IPS DF 4.7 (cell line): Measurements from ENCODE around the gene RBM47.
"Not testable (repeated sequence)": the region's sequence is repeated elsewhere in the genome, so short reads cannot be mapped to it uniquely, and the experiment has no call there.

Experiments used
- DNase-seq: peaks from one replicate; pipeline ENCODE4 v3.0.0-alpha.2; 2013; ENCODE audit warnings: low spot score; ENCODE audit errors: extremely low read depth

RBM47 gene

DNA sequence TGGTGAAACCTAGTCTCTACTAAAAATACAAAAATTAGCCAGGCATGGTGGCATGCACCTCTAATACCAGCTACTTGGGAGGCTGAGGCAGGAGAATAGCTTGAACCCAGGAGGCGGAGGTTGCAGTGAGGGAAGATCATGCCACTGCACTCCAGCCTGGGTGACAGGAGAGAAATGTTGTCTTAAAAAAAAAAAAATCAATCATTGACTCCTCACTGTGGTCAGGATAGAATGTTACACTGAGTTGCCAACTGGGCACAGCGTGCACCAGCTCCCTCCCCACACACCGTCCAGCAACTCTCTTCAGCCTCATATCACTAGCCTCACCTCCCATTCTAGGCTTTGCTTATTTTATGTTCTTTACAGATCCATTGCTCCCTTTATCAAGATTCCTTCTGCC, 215.0 kb downstream of the RBM47 start:
- DNase-seq, result no peak

DNA sequence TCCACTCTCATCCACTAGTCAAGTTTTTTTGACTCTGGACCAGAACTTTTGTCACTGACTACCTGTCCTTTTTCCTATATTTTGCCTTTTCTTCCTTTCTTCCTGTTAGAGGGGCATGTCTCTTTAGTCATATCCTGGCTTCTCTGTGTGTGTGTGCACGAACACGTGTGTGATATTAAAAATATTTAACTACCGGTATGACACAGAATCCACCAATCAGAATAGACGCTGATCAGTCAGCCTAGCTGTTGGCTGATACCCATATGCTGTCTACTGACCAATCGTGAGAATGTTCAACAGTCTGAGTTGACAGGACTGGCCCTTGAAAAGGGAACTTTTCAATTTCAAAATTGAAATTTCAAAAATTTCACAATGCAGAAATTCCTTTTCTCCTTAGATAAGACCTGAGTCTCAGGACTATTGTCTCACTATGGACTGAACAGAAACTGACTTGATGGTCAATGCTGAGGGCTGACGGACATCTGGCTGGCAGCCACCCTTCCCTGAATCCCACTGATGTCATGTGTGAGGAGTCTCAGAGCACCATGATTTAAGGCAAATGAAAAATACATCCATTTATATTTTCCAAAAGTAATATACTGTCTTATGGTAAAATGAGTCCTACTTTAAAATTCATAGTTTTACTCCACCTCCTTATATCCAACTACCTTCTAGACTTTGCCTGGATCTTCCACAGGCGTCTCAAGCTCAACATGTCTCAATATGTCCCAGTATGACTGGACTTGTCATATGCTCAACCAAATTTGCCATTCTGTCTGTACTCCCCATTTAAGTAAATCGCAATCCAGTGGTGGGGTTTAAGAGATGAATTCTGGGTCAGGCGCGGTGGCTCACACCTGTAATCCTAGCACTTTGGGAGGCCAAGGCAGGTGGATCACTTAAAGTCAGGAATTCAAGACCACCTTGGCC, 216.5 kb downstream of the RBM47 start:
- no peak for DNase-seq

DNA sequence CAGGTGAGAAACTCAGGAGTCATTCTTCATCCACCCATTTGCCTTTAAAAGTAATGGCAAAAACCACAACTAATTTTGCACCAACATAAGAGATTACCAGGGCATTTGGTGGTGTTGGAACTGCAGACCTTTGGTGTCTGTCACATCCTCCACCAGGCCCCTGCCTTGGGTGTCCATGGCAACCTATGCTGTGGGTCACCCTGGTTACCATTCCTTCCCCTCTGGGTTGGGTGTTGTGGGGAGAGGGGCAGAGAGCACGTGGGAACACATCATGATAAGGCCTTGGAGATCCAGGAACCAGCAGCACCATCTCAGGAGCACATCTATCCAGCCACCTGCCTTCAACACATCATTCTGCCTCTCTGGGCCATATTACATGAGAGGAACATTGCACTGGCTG, 217.3 kb downstream of the RBM47 start:
- DNase-seq, result no peak

DNA sequence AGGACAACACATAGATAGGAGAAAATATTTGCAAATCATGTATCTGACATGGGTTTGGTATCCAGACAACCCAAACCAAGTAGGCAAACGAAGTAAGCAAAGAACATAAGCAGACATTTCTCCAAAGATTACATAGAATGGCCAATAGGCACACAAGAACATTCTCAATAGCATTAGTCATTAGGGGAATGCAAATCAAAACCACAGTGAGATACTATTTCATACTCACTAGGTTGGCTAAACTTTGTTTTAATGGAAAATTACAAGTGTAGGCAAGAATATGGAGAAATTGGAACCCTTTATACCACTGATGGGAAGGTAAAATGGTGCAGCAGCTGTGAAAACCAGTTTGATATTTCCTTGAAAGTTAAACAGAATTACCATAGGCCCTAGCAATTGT, 219.8 kb downstream of the RBM47 start:
- no peak for DNase-seq

DNA sequence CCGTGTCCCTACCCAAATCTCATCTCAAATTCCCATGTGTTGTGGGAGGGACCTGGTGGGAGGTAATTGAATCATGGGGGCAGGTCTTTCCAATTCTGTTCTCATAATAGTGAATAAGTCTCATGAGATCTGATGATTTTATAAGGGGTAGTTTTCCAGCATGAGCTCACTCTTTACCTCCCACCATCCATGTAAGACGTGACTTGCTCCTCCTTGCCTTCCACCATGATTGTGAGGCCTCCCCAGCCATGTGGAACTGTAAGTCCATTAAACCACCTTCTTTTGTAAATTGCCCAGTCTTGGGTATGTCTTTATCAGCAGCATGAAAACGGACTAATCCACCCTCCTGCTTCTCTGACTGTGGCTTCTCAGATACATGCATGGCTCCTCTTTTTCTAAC, 222.2 kb downstream of the RBM47 start:
- DNase-seq, result not testable (repeated sequence)

DNA sequence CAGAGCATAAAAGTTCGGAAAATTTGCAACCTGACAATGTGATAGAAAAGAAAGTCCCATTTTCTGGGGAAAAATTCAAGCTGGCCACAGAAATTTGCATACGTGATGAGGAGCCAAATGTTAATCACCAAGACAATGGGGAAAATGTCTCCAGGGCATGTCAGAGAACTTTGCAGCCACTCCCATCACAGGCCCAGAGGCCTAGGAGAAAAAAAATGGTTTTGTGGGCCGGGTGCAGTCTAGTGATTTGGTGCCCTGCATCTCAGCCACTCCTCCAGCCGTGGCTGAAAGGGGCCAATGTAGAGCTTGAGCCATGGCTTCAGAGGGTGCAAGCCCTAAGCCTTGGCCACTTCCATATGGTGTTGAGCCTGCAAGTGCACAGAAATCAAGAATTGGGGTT, 223.3 kb downstream of the RBM47 start:
- no peak for DNase-seq

DNA sequence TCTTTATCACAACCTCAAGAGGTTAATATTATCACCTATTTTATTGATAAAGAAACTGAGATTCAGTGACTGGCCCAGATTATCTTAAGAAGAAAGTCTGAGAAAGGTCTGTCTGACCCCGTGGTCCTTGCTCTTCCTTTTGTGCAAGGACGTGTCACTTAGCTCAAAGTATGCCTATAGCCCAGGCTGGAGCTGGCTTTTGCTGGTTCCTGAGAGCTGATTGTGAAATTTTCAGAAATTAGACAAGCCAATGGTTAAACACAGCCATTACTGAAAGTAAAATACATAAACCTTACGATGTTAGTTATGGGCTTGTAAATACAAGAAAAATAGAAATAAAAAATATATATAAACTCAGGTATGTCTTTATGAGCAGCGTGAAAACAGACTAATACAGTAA, 224.5 kb downstream of the RBM47 start:
- no peak for DNase-seq

DNA sequence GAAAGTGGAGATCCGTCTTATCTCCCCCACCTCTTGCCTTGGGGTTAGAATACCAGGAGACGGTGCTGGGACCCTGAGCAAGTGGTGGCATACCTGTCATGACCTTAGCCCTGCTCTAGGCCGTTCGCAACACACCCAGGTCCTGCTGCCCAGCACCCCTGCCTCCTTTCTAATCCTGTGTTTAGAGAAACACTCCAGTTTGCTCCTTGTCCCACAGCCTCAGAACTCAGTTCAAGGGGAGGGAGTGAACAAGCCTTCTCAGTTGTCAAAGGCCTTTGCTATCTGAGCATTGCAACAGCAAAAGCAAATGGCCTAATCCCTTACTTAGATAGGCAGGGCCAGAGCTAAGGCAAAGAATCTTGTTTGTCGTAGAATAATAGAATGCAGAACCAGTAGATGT, 226.6 kb downstream of the RBM47 start:
- DNase-seq, result no peak

DNA sequence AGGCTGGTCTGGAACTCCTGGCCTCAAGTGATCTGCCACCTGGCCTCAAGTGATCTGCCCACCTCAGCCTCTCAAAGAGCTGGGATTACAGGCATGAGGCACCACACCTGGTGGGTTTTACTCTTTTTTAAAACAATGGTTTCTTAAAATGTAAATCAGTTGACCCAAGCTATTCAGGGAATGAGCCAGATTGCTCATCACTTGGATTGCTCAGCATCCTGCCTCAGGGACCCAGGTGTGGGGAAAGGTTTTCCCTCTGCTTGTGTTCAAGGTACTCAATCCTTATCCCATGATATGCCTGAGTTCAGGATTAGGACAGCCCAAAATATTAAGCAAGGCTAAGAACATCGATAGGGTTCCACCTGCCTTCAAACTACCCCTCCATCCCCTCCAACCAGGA, 227.1 kb downstream of the RBM47 start:
- DNase-seq, result no peak

DNA sequence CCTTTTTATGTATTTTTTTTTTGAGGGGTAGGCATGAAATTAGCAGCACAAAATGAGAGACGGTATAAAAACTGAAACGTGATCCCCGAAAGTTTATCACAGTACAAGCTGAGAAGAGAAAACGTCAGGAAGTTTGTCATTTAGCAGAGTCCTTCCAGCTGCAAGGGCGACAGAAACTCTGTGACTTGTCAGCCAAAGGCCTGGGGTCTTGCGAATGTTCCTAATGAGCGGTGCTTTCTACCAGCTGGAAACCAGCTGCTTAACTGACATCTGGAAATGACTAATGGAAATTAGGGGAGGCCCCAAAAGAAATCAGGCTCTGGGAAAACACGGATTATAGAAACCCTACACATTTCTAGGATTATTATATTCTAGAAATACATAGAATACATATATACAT, 228.0 kb downstream of the RBM47 start:
- no peak for DNase-seq

DNA sequence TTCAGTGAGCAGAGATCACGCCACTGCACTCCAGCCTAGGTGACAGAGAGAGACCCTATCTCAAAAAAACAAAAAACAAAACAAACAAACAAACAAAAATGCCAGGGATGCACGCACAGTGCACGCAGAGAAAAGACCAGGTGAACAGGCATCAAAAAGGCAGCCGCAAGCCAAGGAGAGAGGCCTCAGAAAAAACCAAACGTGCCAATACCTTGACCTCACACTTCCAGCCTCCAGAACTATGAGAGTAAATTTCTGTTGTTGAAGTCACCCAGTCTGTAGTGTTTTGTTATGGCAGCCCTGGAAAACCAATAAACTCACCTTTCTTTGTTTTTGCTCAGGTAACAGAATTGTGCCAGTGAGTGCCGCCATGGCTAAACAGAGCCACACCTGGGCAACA, 228.6 kb downstream of the RBM47 start:
- DNase-seq, result no peak

DNA sequence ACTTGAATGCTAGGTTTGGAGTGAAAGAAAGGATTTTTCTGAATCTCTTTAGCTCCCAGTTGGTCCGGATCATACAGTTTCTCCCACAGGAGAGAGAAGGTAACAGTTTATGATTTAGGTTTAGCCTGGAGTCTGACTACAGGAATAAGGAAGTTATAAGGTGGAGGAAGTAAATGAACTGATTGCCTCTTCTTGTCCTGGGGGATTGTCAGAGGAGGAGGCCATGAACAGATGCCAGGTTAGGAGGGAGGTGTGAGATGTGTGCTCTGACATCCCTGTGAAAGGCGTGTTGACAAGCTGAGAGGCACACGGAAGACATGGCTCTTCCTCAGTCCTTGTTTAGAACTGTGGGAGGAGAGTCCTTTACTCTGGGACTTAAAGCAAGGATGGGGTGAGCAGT, 230.1 kb downstream of the RBM47 start:
- DNase-seq, result no peak

DNA sequence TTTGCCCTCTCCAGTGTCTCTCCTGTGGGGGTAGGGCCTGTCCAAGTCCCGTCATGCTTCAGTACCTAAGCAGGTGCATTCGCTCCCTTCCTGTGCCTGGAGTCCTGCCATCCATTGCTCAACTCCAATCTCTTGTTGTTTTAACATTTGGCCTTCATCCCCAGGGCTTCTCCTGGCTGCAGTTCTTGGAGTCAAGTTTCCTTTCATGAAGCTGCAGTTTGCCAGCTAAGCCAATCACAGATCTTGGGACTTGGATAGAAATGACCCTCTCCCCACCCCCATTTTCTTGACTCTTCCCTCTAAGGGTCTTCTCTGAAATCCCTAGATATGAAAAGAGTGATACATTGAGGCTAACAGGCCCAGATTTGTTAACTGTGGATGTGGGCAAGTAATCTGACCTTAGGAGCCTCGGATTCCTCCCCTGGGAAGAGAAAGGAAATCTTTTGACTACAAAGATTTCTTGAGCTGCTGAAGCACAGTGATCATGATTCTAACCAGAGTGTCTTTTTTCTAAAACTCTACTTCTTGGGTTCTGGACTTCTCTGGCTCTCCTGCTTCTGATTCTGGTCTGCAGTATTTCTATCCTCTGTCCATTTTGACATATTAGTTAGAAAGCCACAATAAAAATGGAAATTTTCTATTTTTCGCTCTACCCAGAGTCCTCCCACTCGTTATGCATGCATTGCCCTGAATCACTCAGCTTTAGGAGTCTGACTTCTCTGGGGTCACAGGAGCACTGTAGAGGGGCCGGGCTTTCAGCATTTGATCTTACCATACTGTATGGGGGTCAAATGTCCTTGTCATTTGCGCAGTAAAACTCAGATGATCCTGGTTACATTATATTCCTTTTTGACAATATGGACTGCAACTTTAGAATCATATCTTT, 233.5 kb downstream of the RBM47 start:
- DNase-seq, result no peak

DNA sequence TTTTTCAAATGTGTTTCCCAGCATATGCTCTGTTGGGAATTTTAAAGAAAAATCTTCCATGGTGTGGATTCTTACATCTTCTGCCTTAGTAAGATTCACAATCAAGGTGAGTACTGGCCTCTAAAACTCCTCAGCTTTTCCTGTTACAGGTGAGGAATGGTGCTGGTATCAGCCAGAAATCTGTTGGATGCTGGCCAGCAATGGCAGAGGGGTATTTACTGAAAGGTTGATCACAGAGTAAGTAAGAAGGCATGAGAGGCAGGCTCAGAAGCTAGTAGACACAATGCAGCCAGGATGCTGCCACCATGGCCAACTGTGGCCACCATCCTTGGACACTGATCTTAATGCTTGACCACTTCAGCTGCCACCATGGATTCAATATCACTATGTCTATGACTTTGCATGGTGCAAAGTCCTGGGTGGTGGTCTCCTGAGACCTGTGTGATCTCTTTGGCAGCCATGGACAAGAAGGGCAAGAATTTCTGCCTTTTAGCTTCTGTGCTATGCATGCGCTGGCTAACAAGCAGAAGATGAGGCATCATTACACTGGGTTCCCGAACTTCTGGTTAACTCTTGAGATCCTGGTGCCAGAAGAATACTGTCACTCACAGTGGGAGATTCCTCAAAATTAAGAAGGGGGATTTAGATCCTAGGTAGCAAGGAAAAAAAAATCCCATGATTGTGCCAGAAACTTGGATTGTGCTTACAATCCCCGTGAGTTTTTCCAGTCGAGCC, 234.3 kb downstream of the RBM47 start:
- no peak for DNase-seq

DNA sequence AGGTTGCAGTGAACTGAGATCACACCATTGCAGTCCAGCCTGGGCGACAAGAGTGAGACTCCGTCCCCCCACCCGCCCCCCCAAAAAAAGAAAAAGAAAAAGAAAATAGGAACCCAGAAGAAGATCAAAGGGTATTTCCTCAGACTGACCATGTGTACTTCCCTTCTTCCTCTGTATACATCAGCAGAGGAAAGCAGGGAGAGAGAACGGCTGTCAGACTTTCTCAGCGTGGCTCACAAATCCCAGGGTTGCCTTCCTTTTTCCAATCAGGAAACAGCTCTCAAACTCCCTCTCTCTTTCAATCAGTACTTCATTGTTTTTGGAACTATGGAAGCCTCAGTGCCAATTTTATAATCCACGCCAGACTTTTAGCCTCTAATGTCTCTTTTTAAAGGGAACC, 235.4 kb downstream of the RBM47 start:
- no peak for DNase-seq

DNA sequence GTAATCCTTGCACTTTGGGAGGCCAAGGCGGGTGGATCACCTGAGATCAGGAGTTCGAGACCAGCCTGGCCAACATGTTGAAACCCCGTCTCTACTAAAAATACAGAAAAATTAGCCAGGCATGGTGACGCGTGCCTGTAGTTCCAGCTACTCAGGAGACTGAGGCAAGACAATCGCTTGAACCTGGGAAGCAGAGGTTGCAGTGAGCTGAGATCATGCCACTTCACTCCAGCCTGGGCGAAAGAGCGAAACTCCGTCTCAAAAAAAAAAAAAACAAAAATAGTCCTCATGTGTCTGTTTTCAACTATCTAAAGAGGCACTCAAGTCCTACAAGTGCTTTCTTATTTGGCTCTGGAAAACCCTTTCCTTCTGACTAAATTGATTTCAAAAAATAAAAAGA, 237.4 kb downstream of the RBM47 start:
- not testable (repeated sequence) for DNase-seq

DNA sequence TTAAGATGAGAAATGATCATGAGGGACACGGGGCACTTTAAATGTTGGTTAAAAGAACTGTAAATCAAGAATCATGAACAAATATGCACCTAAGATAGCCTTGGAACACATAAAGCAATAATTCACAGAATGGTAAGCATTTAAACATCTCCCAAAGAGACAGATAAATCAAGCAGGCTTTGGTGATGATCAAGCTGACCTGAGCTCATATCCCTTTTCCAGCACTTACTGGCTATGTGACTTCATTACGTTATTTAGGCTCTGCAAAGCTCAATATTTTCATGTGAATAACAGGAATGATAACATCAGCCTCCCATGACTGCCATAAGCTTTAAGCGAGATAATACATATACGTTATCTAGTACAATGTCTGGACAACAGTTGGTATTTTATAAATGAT, 239.7 kb downstream of the RBM47 start:
- DNase-seq, result no peak

DNA sequence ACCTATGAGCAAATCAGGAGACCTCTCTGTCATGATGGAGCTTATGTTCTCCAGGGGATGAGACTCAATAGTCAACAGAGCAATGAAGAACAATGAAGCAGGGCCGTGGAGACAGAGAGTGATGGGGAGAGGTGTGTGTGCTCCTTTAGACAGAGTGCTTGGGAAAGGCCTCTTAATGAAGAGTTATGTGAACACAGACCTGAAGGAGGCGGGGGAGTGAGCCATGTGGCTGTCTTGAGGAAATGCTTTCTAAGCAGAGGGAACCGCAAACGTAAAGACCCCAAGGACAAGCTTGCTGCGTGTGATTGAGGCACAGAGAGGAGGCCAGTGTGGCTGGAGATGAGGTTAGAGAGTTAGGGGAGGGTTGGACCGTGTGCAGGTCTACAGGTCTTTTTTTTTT, 241.4 kb downstream of the RBM47 start:
- DNase-seq, result no peak

DNA sequence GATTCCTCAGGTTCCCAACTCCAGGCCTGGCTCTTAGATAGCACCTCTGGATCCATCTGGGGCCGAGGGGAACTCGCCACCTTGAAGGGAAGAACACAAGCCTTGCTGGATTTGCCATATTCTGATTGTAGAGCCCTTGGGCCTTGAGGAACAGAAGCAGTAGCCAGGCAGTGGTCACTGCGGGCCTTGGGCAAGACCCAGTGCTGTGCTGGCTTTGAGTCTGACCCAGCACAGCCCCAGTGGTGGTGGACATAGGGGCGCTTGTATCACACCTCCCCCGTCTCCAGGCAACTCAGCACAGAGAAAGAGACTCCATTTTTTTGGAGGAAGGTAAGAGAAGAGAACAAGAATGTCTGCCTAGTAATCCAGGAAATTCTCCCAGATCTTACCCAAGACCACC, 249.0 kb downstream of the RBM47 start:
- DNase-seq, result no peak

DNA sequence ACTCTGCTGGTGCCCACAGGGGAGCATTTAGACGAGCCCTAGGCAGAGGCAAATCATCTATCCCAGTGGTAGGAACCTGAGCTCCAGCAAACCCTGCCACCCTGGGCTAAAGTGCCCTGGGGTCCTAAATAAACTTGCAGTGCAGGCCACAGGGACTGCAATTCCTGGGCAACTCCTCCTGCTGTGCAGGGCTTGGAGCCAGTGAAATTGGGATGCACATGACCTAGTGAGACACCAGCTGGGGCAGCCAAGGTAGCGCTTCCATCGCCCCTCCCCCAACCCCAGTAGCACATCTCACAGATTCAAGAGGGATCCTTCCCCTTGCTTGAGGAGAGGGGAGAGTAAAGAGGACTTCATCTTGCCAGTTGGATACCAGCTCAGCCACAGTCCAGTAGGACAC, 250.4 kb downstream of the RBM47 start:
- no peak for DNase-seq

DNA sequence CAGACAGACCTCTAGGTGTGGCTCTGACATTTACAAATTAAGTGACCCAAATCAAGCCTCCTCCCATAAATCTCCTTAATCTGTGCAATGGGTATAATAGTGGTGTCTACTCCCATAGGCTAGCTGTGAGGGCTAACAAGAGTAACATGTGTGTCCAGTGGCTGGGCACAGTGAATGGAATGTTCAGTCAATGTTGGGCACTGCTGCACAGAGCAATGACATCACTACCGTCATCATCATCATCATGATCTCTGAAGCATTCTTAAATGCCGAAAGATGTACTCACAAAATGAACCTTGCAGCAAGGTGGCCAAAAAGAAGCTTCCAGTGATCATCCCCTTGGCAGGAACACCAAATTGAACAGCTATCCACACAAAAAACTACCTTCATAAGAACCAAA, 251.0 kb downstream of the RBM47 start:
- no peak for DNase-seq
